Ishikawa (cell line): Measurements from ENCODE around the gene MORC1.

ENCODE experiments used
- CEBPB ChIP-seq: IDR thresholded peaks from 2 replicates; pipeline ENCODE4 v1.6.1; 2012
- TAF1 ChIP-seq: IDR thresholded peaks from 2 replicates; pipeline ENCODE4 v1.6.1; 2012; ENCODE audit warnings: low read depth, mild to moderate bottlenecking
- YY1 ChIP-seq: IDR thresholded peaks from 2 replicates; pipeline ENCODE4 v1.6.1; 2012; ENCODE audit warnings: low read depth

DNA sequence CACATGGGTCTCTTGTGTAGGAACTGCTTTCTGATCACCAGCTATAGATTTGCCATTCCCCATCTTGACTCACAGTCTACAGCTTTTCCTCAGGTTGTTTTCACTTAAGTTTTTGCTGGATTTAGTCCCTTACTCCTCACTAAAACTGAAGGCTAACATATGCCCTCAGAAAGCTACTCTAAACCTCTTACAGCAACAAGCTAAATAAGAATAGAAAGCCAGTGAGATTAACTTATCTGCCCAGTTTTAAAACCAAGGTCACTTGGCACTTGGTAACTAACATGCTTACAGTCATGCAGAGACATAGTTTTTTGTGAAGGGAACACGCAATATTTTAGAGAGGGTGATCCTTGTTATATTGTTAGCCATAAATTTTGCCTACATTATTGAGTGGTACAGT is 164.2 kb downstream of the MORC1 start, which contains the start of gene GUCA1C:
- TF ChIP-seq TAF1 (no peak), YY1 (no peak), CEBPB (no peak)
